ENCODE measurements around the gene ZNF441.

Gene ZNF441

DNA sequence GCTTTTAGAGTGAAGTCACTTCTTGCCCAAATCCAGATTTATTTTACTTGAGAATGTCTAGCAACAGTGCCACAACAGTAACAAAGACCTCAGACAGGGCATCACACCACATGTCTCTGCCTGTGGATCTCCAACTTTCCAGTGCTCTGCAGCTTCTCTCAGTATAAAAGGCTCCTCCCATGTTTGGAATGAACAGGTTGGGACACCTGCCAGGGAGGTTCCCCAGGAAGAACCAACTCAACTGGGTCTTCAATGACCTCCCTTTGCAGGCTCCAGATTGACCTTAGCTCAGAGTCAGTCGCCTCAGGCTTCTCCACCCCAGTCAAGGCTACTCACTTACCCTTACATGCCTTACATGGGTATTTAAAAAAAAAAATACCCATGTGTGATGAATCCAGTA is 31.4 kb upstream of the ZNF441 start:
- Histone ChIP-seq H3K4me1 (ENCODE audit: control insufficient read depth, insufficient read depth, low read length) (no peaks in the 10 kb centered on the region), H3K27ac (ENCODE audit: extremely low read depth, low read depth, low read length) (no peak overlapping the region), H3K36me3 (ENCODE audit: control insufficient read depth in 2 of 2, insufficient read depth in 1 of 2, low read length in 2 of 2) (peaks cover 3 to 7% of the 10 kb centered on the region in 2 experiments; a peak in 2 of 3 replicates), H3K9me3 (ENCODE audit: control insufficient read depth, insufficient read depth, low read depth, low read length) (no peaks in the 10 kb centered on the region), H3K4me3 (ENCODE audit: low read depth, low read length) (no peak overlapping the region)
- TF ChIP-seq ZNF394 (tag by site-specific recombination; IDR thresholded peaks at IDR 0.05; ENCODE audit: borderline replicate concordance) (peak; percentile 12; the same call in 1 of the 2 replicates), ZNF473 (tag by site-specific recombination; IDR thresholded peaks at IDR 0.05) (no peak), ZNF610 (tag by site-specific recombination; IDR thresholded peaks at IDR 0.05; ENCODE audit: borderline replicate concordance) (no peak), ZNF837 (tag by site-specific recombination; IDR thresholded peaks at IDR 0.05) (no peak), ZNF621 (tag by site-specific recombination; IDR thresholded peaks at IDR 0.05) (no peak), ZNF777 (tag by site-specific recombination; IDR thresholded peaks at IDR 0.05; ENCODE audit: borderline replicate concordance) (no peak)
- ChIA-PET POLR2A (no interaction called here), CTCF (interaction anchor here (0.6 to 0.7 kb wide), 5 partner anchors 9 to 1292 kb away, joined by 3 to 4 read pairs (median 3); no protein-coding TSS in a partner anchor)

DNA sequence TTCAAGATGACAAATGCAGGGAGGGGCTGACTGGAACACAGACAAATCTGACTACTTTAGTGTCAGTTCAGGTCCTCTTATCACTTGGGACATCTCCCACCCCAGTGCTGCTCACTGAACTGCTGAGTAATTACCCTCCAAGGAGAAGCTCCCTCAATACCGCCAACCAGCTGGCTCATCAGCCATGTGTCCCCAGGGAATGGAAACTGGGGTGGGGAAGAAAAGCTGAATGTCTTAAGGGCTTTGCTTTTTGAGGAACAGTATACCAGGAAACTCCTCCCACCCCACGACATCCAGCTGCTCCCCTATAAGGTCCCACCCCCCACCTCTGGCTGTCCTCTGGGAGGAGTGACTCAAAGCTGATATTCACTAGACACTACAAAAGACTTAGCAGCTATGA is 30.1 kb upstream of the ZNF441 start:
- POLR2A ChIA-PET = interaction anchor here (1.9 kb wide), 1 partner anchor 30 kb away, joined by 5 read pairs; the partner anchor contains the start of gene ZNF441
- no peak overlapping the region for H3K27ac ChIP-seq (ENCODE audit: extremely low read depth, low read depth, low read length)
- H3K4me3 ChIP-seq (ENCODE audit: low read depth, low read length) = no peak overlapping the region

More for the DNA sequence above, 30.1 kb upstream of the ZNF441 start:
- H3K9me3 ChIP-seq (ENCODE audit: control insufficient read depth, insufficient read depth, low read depth, low read length) = no peaks in the 10 kb centered on the region
- H3K36me3 ChIP-seq (ENCODE audit: control insufficient read depth in 2 of 2, insufficient read depth in 1 of 2, low read length in 2 of 2) = peaks cover 0 to 3% of the 10 kb centered on the region in 2 experiments; a peak in 1 of 3 replicates
- no peaks in the 10 kb centered on the region for H3K4me1 ChIP-seq (ENCODE audit: control insufficient read depth, insufficient read depth, low read length)
- CTCF ChIA-PET = interaction anchor here (1.0 to 1.3 kb wide), 2 partner anchors 39 to 178 kb away, joined by 4 read pairs; partner anchors contain the start of gene ELOF1
- TF ChIP-seq GLIS2 (tag by site-specific recombination; IDR thresholded peaks at IDR 0.05) (no peak), ZNF398 (tag by site-specific recombination; IDR thresholded peaks at IDR 0.05) (peak; percentile 84), ZNF394 (tag by site-specific recombination; IDR thresholded peaks at IDR 0.05; ENCODE audit: borderline replicate concordance) (peak; percentile 36; the same call in 1 of the 2 replicates), ZNF155 (tag by site-specific recombination; IDR thresholded peaks at IDR 0.05) (no peak), ZNF629 (tag by site-specific recombination; IDR thresholded peaks at IDR 0.05) (0 out of 2 replicates have a peak, but pooled peaks have one; percentile 18), ZNF10 (tag by site-specific recombination; IDR thresholded peaks at IDR 0.05) (no peak), KLF17 (tag by site-specific recombination; IDR thresholded peaks at IDR 0.05) (no peak), KLF8 (tag by site-specific recombination; IDR thresholded peaks at IDR 0.05) (0 out of 2 replicates have a peak, but pooled peaks have one; percentile 24), SP2 (tag by site-specific recombination; IDR thresholded peaks at IDR 0.05) (0 out of 2 replicates have a peak, but pooled peaks have one; percentile 5), ZEB2 (tag by site-specific recombination; IDR thresholded peaks at IDR 0.05) (0 out of 2 replicates have a peak, but pooled peaks have one; percentile 26), ZNF341 (tag by site-specific recombination; IDR thresholded peaks at IDR 0.05; ENCODE audit: low read depth) (peak; percentile 84), ZNF292 (tag by site-specific recombination; IDR thresholded peaks at IDR 0.05; ENCODE audit: borderline replicate concordance, low read depth) (no peak), ZNF202 (tag by site-specific recombination; IDR thresholded peaks at IDR 0.05; ENCODE audit: borderline replicate concordance) (no peak), SP7 (tag by site-specific recombination; IDR thresholded peaks at IDR 0.05) (peak; percentile 46; the same call in 1 of the 2 replicates), ZNF580 (tag by site-specific recombination; IDR thresholded peaks at IDR 0.05) (no peak), ZNF140 (tag by site-specific recombination; IDR thresholded peaks at IDR 0.05) (no peak), ZNF214 (tag by site-specific recombination; IDR thresholded peaks at IDR 0.05; ENCODE audit: borderline replicate concordance) (no peak), OSR2 (tag by site-specific recombination; IDR thresholded peaks at IDR 0.05) (peak; percentile 33; the same call in 1 of the 2 replicates), ZNF266 (tag by site-specific recombination; IDR thresholded peaks at IDR 0.05; ENCODE audit: low read depth) (no peak)
- TF ChIP-seq, protein P1, sequence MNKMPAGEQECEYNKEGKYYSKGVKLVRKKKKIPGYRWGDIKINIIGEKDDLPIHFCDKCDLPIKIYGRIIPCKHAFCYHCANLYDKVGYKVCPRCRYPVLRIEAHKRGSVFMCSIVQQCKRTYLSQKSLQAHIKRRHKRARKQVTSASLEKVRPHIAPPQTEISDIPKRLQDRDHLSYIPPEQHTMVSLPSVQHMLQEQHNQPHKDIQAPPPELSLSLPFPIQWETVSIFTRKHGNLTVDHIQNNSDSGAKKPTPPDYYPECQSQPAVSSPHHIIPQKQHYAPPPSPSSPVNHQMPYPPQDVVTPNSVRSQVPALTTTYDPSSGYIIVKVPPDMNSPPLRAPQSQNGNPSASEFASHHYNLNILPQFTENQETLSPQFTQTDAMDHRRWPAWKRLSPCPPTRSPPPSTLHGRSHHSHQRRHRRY (tag by site-specific recombination; IDR thresholded peaks at IDR 0.05) = no peak
- TF ChIP-seq, protein P2, sequence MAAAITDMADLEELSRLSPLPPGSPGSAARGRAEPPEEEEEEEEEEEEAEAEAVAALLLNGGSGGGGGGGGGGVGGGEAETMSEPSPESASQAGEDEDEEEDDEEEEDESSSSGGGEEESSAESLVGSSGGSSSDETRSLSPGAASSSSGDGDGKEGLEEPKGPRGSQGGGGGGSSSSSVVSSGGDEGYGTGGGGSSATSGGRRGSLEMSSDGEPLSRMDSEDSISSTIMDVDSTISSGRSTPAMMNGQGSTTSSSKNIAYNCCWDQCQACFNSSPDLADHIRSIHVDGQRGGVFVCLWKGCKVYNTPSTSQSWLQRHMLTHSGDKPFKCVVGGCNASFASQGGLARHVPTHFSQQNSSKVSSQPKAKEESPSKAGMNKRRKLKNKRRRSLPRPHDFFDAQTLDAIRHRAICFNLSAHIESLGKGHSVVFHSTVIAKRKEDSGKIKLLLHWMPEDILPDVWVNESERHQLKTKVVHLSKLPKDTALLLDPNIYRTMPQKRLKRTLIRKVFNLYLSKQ (tag by site-specific recombination; IDR thresholded peaks at IDR 0.05; ENCODE audit: borderline replicate concordance) = no peak

All from HEK293 (cell line).